ENCODE measurements around the gene ERBB4. TPM values are rescaled to one million over a fixed set of nuclear protein-coding genes. Genes with fewer than 3 reads are reported as not detected.

The ERBB4 gene
- total RNA-seq, 1 experiment from 2014 or later, result 0.04 TPM

- Mint-ChIP-seq H3K9me3 (peaks cover 0 to 2% of the 10 kb centered on the region in 2 experiments; a peak in 1 of 5 replicates), H3K27me3 (ENCODE audit: low read depth) (no peaks in the 10 kb centered on the region), H3K4me1 (no peaks in the 10 kb centered on the region), H3K36me3 (ENCODE audit: insufficient read depth in 1 of 3, low read depth in 3 of 3) (no peaks in the 10 kb centered on the region), H3K27ac (no peak overlapping the region), H3K4me3 (no peak overlapping the region)
- Histone ChIP-seq H2BK5ac (ENCODE audit: insufficient read length, low read length) (no peak overlapping the region), H3K23me2 (ENCODE audit: insufficient read length, low read depth, low read length, poor library complexity, severe bottlenecking) (no peaks in the 10 kb centered on the region), H4K91ac (ENCODE audit: insufficient read length, low read depth, low read length) (no peak overlapping the region), H2AK5ac (ENCODE audit: insufficient read length, low read length) (no peak overlapping the region), H4K20me1 (ENCODE audit: control insufficient read depth, insufficient read depth, insufficient read length) (no peaks in the 10 kb centered on the region), H3K56ac (ENCODE audit: insufficient read length, low read depth, low read length) (no peak overlapping the region), H3T11ph (ENCODE audit: low read length) (no peak overlapping the region), H3K27ac (ENCODE audit: insufficient read length, low read depth, low read length) (no peak overlapping the region), H3K79me1 (ENCODE audit: insufficient read depth, low read depth, low read length, poor library complexity, severe bottlenecking) (no peaks in the 10 kb centered on the region), H2BK15ac (ENCODE audit: low read depth, low read length) (peak overlapping the region; percentile 24; the same call in 1 of the 2 replicates), H3K4me1 (ENCODE audit: insufficient read depth, low read length) (no peaks in the 10 kb centered on the region), H3K27me3 (ENCODE audit: insufficient read depth, low read length) (no peaks in the 10 kb centered on the region), H2BK120ac (ENCODE audit: low read depth, low read length, poor library complexity, severe bottlenecking) (no peak overlapping the region), H4K5ac (ENCODE audit: insufficient read length, low read depth, low read length) (peak overlapping the region; percentile 87), H3K4ac (ENCODE audit: low read depth, low read length) (no peak overlapping the region), H3K23ac (ENCODE audit: insufficient read length, low read depth, low read length) (no peak overlapping the region), H3K79me2 (ENCODE audit: insufficient read depth, low read length) (no peaks in the 10 kb centered on the region), H2BK20ac (ENCODE audit: low read depth, low read length, poor library complexity, severe bottlenecking) (no peak overlapping the region), H2BK12ac (ENCODE audit: insufficient read length, low read depth, low read length) (no peak overlapping the region), H4K8ac (replicated peaks; ENCODE audit: insufficient read length, low read depth, low read length) (no peak overlapping the region), H3K4me2 (ENCODE audit: insufficient read depth, insufficient read length, low read length) (no peak overlapping the region), H3K9me3 (ENCODE audit: control insufficient read depth, low read depth, low read length) (no peaks in the 10 kb centered on the region), H3K14ac (ENCODE audit: insufficient read depth, low read length) (no peak overlapping the region), H3K18ac (ENCODE audit: insufficient read length, low read depth, low read length) (no peak overlapping the region), H3K9ac (ENCODE audit: extremely low read depth, insufficient read length, low read length) (no peak overlapping the region), H2AFZ (ENCODE audit: low read length) (no peak overlapping the region)
- no peak for DNase-seq
- no CpG with 5 or more reads among the region's 3 CpGs for WGBS (ENCODE audit: extremely low coverage, insufficient read length, low lambda C conversion rate)
- TF ChIP-seq CTCF (conservative IDR thresholded peaks at IDR 0.05), result no peak
Measured at GRCh38 chr2:211868996-211869533, 669.5 kb downstream of the ERBB4 start.

Data from H9 (cell line).